ENCODE results near the gene MUC2. TPM values are rescaled to one million over a fixed set of nuclear protein-coding genes. Genes with fewer than 3 reads are reported as not detected.

Gene MUC2
- total RNA-seq, 1 donor from 2014 or later: not detected

DNA sequence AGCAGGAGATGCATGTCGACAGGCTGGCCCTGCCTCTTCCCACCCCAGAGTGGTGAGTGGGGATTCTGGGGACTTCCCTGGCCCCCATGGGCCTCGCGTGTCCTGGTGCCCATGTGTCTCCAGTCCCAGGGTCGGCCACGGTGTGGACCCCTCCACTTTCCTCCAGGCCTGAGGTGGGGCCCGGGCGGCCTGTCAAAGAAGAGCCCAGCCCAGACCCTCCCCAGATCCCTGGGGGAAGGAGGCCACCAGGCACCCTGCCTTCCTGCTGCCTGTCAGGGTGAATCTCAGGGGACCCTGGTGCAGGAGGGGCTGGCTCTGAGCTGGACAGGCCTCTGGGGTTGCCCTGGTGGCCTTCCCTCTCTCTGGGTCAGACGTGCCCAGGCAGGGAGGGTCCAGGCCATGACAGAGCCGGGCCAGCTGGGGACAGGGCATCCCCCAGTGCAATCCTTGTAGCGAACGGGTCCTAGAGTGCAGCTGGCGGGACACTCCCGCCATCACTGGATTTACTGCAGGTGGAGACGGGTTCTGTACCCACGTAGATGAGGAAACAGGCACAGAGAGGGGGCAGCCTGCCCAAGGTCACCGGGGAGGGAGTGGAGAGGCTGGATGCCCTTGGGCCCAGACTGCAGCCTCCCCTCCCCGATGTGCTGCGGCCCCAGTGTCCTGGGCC, 24.6 kb upstream of the MUC2 start:
- no peak overlapping the region for H3K27ac Mint-ChIP-seq (ENCODE audit: unreplicated experiment)
- TF ChIP-seq, protein P1, sequence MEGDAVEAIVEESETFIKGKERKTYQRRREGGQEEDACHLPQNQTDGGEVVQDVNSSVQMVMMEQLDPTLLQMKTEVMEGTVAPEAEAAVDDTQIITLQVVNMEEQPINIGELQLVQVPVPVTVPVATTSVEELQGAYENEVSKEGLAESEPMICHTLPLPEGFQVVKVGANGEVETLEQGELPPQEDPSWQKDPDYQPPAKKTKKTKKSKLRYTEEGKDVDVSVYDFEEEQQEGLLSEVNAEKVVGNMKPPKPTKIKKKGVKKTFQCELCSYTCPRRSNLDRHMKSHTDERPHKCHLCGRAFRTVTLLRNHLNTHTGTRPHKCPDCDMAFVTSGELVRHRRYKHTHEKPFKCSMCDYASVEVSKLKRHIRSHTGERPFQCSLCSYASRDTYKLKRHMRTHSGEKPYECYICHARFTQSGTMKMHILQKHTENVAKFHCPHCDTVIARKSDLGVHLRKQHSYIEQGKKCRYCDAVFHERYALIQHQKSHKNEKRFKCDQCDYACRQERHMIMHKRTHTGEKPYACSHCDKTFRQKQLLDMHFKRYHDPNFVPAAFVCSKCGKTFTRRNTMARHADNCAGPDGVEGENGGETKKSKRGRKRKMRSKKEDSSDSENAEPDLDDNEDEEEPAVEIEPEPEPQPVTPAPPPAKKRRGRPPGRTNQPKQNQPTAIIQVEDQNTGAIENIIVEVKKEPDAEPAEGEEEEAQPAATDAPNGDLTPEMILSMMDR (IDR thresholded peaks at IDR 0.05; ENCODE audit: unreplicated experiment): no peak

DNA sequence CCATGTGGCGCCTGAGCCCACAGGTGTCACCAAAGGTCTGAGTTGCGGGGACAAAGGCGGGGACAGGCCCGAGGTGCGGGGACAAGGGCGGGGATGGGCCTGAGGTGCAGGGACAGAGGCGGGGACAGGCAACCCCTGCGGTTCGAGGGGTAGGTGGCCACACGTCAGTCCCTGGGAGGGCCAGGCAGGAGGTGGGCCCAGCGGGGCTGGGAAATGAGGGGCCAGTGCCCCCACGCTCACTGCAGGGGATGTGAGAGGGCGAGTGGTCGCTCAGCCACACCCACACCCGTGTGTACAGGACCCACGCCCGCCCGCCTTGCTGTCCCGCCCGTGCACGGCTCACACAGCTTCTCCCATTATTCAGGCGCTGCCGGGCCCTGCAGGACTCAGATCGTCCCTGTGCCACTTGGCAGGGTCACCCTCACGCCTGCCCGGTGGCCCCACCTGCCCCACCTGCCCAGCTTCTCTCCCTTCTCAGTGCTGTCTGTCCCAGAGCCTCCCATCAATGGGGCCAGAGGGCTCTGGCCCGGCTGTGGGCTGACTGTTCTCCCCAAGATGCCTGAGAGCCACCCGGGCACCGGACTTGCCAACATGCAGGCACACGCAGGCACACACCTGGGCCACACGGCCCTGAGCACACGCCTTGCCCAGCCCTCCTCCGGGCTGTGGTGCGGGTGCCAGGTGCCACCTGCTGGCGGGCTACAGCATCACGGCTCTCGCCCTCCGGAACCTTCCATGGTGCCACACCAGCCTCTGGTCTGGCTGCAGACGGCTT, 23.9 kb upstream of the MUC2 start:
- Mint-ChIP-seq H3K4me1 (ENCODE audit: unreplicated experiment) (peaks cover 14% of the 10 kb centered on the region), H3K4me3 (ENCODE audit: unreplicated experiment) (no peak overlapping the region)

More for the DNA sequence above, 24.6 kb upstream of the MUC2 start:
- Mint-ChIP-seq H3K36me3 (ENCODE audit: low read depth, unreplicated experiment) (peaks cover 2% of the 10 kb centered on the region), H3K9me3 (ENCODE audit: unreplicated experiment) (no peaks in the 10 kb centered on the region), H3K4me1 (ENCODE audit: unreplicated experiment) (peaks cover 14% of the 10 kb centered on the region), H3K27me3 (ENCODE audit: unreplicated experiment) (peaks cover 2% of the 10 kb centered on the region), H3K4me3 (ENCODE audit: unreplicated experiment) (no peak overlapping the region)
- DNase-seq (ENCODE audit: low spot score): no peak

DNA sequence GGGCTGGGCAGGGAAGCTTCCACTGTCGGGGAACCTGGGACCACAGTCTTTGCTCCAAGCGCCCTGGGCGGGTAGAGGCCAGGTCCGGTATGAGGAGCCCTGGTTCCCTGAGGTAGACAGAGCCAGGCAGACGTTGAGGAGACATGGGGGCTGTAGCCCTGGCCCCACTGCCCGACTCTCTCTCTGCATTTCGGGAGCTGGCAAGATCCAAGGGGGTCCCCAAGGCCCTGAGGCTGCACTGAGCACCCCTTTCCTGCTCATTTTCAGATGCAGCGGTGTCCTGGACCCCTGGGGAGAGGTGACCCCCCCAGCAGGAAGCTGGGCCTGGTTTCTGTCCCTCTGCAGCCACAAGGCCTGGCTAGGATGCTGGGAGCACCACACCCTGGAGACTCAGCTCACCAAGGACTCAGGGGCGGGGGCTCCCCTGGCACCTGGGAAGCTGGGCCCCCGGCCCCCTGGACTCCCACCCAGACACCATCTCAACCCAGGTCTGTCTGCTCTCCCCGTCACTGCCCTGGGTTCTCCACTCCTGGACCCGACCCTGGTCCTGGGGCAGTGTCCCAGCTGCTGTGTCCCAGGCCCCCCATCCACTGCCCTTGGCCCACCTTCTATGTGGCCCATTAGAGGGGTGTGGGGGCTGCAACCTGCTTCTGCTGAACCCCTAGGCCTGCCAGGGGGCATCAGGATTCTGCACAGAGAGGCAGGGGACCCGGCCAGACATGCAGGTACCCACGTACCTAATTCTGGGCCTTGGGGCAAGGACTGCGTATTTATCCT, 23.1 kb upstream of the MUC2 start:
- Mint-ChIP-seq H3K9me3 (ENCODE audit: unreplicated experiment) (no peaks in the 10 kb centered on the region), H3K27me3 (ENCODE audit: unreplicated experiment) (no peaks in the 10 kb centered on the region), H3K4me3 (ENCODE audit: unreplicated experiment) (no peak overlapping the region), H3K36me3 (ENCODE audit: low read depth, unreplicated experiment) (no peaks in the 10 kb centered on the region), H3K27ac (ENCODE audit: unreplicated experiment) (no peak overlapping the region), H3K4me1 (ENCODE audit: unreplicated experiment) (peaks cover 14% of the 10 kb centered on the region)
- no peak for DNase-seq (ENCODE audit: low spot score)
- TF ChIP-seq, protein P1 (IDR thresholded peaks at IDR 0.05; ENCODE audit: unreplicated experiment): no peak

More for the DNA sequence above, 23.9 kb upstream of the MUC2 start:
- no peak overlapping the region for H3K27ac Mint-ChIP-seq (ENCODE audit: unreplicated experiment)
- TF ChIP-seq, protein P1 (IDR thresholded peaks at IDR 0.05; ENCODE audit: unreplicated experiment): peak; percentile 87
- peak; percentile 79 for DNase-seq (ENCODE audit: low spot score)
- H3K27me3 Mint-ChIP-seq (ENCODE audit: unreplicated experiment): peaks cover 2% of the 10 kb centered on the region
- no peaks in the 10 kb centered on the region for H3K36me3 Mint-ChIP-seq (ENCODE audit: low read depth, unreplicated experiment)
- H3K9me3 Mint-ChIP-seq (ENCODE audit: unreplicated experiment): no peaks in the 10 kb centered on the region

DNA sequence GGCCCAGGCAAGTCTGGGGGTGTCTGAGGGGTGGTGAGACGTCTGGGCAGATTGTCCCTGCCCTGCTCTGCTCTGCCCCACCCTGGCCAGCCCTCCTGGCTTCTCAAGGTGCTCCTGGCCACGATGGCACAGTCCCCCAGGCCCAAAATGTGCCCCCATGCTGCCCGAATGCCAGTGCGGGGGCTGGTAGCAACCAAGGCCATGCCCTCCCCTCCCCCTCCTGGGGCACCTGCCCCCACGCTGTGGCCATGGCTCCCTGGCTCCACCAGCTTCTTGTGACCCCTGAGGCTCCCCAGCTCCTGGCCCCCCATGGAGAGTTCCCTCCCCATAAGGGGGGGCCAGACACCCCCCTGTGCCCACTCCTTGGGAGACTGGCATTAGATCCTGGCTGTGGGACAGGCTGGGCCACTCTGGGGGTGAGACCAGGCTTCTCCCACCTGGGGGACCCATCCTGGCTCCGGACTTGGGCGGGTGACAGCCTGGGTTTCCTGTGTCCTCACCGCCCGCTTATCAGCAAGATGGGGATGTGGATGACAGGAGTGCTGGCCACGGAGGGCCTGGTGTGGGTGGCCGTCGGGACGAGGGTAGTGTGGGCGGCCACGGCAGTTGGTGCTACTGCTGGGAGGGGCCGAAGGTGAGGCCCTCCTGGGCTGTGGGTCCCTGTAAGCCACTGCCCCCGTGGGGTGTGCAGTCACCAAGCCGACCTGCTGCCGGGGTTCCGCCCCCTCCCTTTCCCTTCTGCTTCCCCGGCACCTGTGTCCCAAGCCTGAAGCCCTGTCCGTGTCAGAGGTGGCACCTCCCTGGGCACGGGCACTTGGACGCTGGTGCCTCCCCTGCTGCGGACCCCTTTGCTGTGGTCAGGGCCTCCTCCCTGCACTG, 22.3 kb upstream of the MUC2 start:
- no peaks in the 10 kb centered on the region for H3K36me3 Mint-ChIP-seq (ENCODE audit: low read depth, unreplicated experiment)
- TF ChIP-seq, protein P1 (IDR thresholded peaks at IDR 0.05; ENCODE audit: unreplicated experiment): no peak

More for the DNA sequence above, 22.3 kb upstream of the MUC2 start:
- no peak for DNase-seq (ENCODE audit: low spot score)
- H3K27me3 Mint-ChIP-seq (ENCODE audit: unreplicated experiment): no peaks in the 10 kb centered on the region
- H3K9me3 Mint-ChIP-seq (ENCODE audit: unreplicated experiment): no peaks in the 10 kb centered on the region
- H3K4me1 Mint-ChIP-seq (ENCODE audit: unreplicated experiment): peaks cover 8% of the 10 kb centered on the region
- no peak overlapping the region for H3K4me3 Mint-ChIP-seq (ENCODE audit: unreplicated experiment)
- no peak overlapping the region for H3K27ac Mint-ChIP-seq (ENCODE audit: unreplicated experiment)
